ENCODE measurements around the gene GNG12. TPM values are rescaled to one million over a fixed set of nuclear protein-coding genes. Genes with fewer than 3 reads are reported as not detected.

The GNG12 gene
- total and polyA plus RNA-seq, 2 experiments from 2014 or later = 25.4 to 33.9 TPM

DNA sequence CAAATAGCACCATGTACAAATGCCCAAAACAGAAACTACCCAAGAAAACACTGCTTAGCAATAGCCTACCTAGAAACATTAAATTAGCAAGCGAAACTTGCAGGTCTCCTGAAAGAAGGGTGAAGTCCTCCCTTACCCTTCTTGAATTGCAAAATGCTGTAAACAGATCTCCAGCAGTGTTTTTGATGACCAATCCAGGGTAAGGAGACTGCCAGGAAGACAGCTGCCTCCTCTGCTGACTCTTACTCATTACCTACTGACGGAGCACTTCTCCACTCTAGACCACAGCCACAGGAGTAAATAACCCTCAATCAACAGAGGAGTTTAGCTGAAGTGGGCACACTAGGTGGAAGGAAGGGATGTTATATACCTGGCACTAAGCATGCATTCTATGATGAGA lies 180.5 kb downstream of the GNG12 start:
- Histone ChIP-seq H3K27me3 (no peaks in the 10 kb centered on the region), H3K4me1 (ENCODE audit: low read depth) (peaks cover 1% of the 10 kb centered on the region), H3K4me3 (no peak overlapping the region), H3K9me3 (ENCODE audit: low read depth) (no peaks in the 10 kb centered on the region), H3K36me3 (no peaks in the 10 kb centered on the region), H3K27ac (no peak overlapping the region)
- TF ChIP-seq, protein P1, sequence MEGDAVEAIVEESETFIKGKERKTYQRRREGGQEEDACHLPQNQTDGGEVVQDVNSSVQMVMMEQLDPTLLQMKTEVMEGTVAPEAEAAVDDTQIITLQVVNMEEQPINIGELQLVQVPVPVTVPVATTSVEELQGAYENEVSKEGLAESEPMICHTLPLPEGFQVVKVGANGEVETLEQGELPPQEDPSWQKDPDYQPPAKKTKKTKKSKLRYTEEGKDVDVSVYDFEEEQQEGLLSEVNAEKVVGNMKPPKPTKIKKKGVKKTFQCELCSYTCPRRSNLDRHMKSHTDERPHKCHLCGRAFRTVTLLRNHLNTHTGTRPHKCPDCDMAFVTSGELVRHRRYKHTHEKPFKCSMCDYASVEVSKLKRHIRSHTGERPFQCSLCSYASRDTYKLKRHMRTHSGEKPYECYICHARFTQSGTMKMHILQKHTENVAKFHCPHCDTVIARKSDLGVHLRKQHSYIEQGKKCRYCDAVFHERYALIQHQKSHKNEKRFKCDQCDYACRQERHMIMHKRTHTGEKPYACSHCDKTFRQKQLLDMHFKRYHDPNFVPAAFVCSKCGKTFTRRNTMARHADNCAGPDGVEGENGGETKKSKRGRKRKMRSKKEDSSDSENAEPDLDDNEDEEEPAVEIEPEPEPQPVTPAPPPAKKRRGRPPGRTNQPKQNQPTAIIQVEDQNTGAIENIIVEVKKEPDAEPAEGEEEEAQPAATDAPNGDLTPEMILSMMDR (IDR thresholded peaks at IDR 0.05; ENCODE audit: low read depth, low read length) = no peak
- peak in 1 of 2 donors; percentile 67 for DNase-seq (ENCODE audit: low read depth in 1 of 2, low spot score in 1 of 2)

Other genes starting within 250 kb of the GNG12 start
- 73.6 and 84.2 TPM in 2 replicates for gene GADD45A, start 148.3 kb downstream of the GNG12 start, total RNA-seq
- 106 and 112 TPM in 2 replicates for gene GADD45A, start 148.3 kb downstream of the GNG12 start, polyA plus RNA-seq
- gene DIRAS3, start 217.2 kb upstream of the GNG12 start, total RNA-seq = 3.4 and 8.7 TPM in 2 replicates
- gene DIRAS3, start 217.2 kb upstream of the GNG12 start, polyA plus RNA-seq = 5.0 and 12.3 TPM in 2 replicates

Measured in cardiac muscle cell (in vitro differentiated cells and primary cell).